Measurements from ENCODE around the gene ROR1. TPM values are rescaled to one million over a fixed set of nuclear protein-coding genes. Genes with fewer than 3 reads are reported as not detected.

The ROR1 gene
- total RNA-seq, 2 experiments from 2014 or later = 0.10 to 0.14 TPM

DNA sequence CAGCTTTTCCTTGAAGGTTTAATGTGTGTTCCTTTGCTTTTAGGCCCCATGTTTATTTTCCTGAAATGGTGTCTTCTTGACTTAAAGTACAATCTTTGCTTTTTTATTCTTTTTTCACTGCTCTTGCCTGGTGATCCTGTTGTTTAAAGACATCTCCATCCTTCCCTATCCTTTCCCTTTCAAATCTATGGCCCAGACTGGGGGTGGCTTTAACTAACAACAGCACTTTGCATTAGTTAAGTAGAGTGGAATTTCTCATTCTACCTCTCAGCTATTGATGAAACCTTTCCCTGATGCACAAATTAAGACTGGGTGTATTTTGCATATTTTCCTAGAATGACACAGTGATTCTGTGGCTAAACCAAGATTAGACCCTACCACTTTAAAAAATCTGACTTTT is 84.3 kb downstream of the ROR1 start:
- peaks cover 2% of the 10 kb centered on the region for H3K36me3 Mint-ChIP-seq (ENCODE audit: low read depth)

DNA sequence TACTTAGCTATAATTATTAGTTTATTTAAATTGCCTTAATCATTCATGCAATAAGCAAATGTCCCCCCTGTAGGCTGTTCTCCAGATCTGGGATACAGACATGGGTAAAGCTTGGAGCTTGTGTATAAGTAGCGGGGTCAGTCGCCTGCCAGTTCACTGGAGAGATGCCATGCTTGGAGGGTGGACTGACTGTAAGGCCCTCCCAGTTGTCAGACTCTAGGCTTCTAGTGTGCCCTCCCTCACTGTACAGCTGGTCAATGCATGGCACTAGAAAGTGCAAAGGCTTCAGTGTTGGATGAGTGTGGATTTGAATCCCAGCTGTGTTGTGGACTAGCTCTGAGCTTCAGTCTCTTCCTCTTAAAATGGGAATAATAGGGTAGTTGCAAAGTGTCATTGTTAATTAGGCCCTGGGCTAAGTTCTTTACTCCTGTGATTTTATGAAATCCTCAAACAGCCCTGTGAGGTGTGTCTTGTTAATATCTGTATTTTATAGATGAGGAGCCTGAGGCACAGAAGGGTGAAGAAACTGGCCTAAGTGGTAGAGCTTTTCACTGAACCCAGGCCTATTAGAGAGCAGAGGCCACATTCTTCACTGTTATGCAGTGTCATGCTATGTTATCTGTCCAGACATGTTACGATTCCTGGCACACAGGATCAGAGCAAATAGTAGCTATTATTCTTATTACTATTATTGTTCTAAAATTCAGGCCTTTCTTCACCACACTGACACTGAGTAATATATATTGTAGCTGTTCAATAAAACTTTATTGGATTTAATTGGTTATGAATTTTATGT is 85.9 kb downstream of the ROR1 start:
- no peak overlapping the region for H3K27ac Mint-ChIP-seq
- H3K27me3 Mint-ChIP-seq (ENCODE audit: low read depth) = peaks cover 7% of the 10 kb centered on the region
- intact Hi-C loops (cut with micrococcal nuclease) = no loop called here
- peaks cover 2% of the 10 kb centered on the region for H3K36me3 Mint-ChIP-seq (ENCODE audit: low read depth)
- DNase-seq = no peak
- no peak overlapping the region for H3K4me3 Mint-ChIP-seq
- CTCF ChIA-PET = interaction anchor here (0.6 to 0.7 kb wide), 2 partner anchors 51 to 1865 kb away, joined by 3 to 8 read pairs; no protein-coding TSS in a partner anchor
- H3K9me3 Mint-ChIP-seq = peaks cover 16% of the 10 kb centered on the region
- H3K4me1 Mint-ChIP-seq (ENCODE audit: low read depth) = no peaks in the 10 kb centered on the region

More for the DNA sequence above, 84.3 kb downstream of the ROR1 start:
- intact Hi-C loops (cut with micrococcal nuclease) = no loop called here
- H3K4me3 Mint-ChIP-seq = no peak overlapping the region
- CTCF ChIA-PET = no interaction called here
- H3K27ac Mint-ChIP-seq = no peak overlapping the region
- no peak for DNase-seq
- peaks cover 16% of the 10 kb centered on the region for H3K9me3 Mint-ChIP-seq
- H3K27me3 Mint-ChIP-seq (ENCODE audit: low read depth) = peaks cover 7% of the 10 kb centered on the region
- H3K4me1 Mint-ChIP-seq (ENCODE audit: low read depth) = no peaks in the 10 kb centered on the region

DNA sequence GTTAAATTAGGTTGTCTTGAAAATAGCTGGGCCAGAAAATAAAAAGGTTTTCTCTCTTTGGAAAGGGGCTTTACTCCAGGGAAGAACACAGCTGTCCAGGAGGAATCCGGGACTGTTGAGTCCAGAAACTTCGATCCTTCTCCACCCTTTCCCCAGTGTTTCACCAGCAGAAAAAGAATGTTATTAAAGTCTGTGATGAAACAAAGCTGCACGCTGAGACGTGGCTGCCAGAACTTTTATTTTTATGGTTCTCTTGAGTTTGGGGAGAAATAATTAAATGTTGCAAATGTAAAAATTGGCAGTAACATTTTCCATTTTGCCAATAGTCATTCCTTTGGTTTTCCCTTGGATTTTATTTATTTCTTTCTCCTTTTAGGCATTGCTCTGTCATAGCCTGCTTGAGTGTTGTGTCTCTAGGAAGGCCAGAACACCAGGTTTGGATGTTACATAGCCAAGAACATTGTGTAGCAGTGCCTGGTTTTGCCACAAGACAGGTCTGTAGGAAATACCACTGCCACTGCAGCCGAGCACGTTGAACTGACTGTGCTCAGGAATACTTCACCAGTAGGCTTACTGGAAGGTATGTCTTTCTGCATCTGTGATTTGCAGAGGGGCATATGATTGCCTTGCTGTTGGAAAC is 87.4 kb downstream of the ROR1 start:
- Mint-ChIP-seq H3K27me3 (ENCODE audit: low read depth) (peaks cover 5% of the 10 kb centered on the region), H3K4me3 (no peak overlapping the region), H3K36me3 (ENCODE audit: low read depth) (peaks cover 2% of the 10 kb centered on the region), H3K27ac (no peak overlapping the region), H3K9me3 (peaks cover 7% of the 10 kb centered on the region), H3K4me1 (ENCODE audit: low read depth) (no peaks in the 10 kb centered on the region)
- CTCF ChIA-PET = no interaction called here
- DNase-seq = no peak
- intact Hi-C loops (cut with micrococcal nuclease) = no loop called here

DNA sequence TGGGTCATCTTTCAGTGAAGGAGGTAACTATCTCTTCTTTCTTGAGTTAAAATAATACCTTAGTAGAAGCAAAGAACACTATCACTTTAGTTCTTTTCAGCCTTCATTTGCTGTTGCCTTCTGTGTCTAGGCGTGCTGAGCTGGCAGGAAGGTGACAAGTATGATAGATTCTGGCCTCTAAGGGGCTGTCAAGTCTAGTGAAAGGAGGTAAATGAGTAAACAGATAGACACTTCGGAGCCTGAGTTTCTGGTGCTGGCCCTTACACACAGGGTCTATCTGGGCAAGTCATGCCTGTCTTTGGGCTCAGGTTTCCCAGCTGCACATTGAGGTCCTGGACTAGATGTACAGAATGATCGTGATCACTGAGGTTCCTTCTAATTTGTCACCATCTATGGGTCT is 89.3 kb downstream of the ROR1 start:
- intact Hi-C loops (cut with micrococcal nuclease) = no loop called here
- Mint-ChIP-seq H3K27ac (no peak overlapping the region), H3K4me1 (ENCODE audit: low read depth) (no peaks in the 10 kb centered on the region), H3K27me3 (ENCODE audit: low read depth) (peaks cover 2% of the 10 kb centered on the region), H3K9me3 (no peaks in the 10 kb centered on the region), H3K36me3 (ENCODE audit: low read depth) (no peaks in the 10 kb centered on the region), H3K4me3 (no peak overlapping the region)
- DNase-seq = no peak
- CTCF ChIA-PET = no interaction called here

DNA sequence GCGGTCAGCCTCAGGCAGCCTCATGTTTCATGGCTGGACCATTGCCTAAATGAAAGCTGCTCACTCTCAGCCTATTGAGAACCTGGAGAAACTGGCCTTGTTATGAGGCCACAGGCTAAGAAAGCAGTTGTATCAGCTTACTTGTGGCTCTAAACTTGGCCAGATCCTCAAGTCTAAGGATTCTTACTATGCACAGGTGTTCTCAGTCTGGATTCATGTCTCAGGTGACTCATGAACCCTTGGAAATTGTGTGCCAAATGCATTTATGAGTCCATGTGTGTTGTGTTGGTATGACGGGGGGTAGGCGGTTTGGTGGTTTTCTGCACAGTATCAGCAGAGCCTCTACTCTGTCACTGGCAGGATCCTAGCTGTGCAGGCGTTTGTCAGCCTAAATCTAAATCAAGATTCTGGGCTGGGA is 90.4 kb downstream of the ROR1 start:
- no peaks in the 10 kb centered on the region for H3K36me3 Mint-ChIP-seq (ENCODE audit: low read depth)
- no peak overlapping the region for H3K27ac Mint-ChIP-seq
- H3K4me3 Mint-ChIP-seq = no peak overlapping the region
- DNase-seq = no peak
- H3K9me3 Mint-ChIP-seq = no peaks in the 10 kb centered on the region
- intact Hi-C loops (cut with micrococcal nuclease) = no loop called here
- peaks cover 2% of the 10 kb centered on the region for H3K27me3 Mint-ChIP-seq (ENCODE audit: low read depth)
- no peaks in the 10 kb centered on the region for H3K4me1 Mint-ChIP-seq (ENCODE audit: low read depth)
- CTCF ChIA-PET = interaction anchor here (0.6 kb wide), 3 partner anchors 19 to 546 kb away, joined by 3 to 4 read pairs (median 3); no protein-coding TSS in a partner anchor

DNA sequence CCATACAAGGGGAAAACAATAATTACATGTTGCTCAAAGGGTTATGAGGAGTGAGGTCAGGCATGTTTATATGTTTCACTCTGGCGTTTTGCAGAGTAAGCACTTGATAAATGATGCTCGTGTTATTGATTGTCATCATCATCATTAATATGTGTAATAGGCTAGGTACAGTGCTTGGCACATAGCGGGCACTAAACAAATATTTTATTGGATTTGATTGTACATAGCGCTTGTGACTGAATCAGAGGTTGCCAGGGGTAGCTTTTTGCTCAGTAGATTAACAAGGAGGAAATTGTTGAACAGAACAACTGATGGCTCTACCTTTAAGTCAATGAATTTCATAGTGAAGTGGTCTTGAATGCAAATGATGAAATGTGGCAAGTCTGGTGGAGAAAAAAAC is 91.7 kb downstream of the ROR1 start:
- DNase-seq = no peak
- peaks cover 2% of the 10 kb centered on the region for H3K27me3 Mint-ChIP-seq (ENCODE audit: low read depth)

DNA sequence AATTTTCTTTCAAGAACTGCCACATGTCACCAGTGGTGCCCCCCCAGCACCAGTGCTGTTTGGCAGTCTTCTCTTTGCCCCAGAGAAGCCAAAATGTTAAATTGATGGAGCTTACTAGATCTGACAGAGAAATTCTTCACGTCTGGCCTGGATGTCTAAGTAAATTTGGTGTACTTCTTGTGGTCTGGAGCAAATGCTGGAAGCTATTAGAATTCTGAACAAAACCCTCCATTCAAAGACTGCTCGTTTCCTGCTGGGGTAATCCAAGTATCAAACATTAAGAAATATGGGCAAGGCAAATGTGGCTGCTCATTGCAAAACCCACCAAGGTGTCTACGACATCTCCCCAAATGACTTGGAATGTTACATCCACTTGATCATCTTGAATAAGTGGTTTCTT is 92.3 kb downstream of the ROR1 start:
- CTCF ChIA-PET = no interaction called here
- intact Hi-C loops (cut with micrococcal nuclease) = no loop called here
- H3K9me3 Mint-ChIP-seq = no peaks in the 10 kb centered on the region
- no peak for DNase-seq
- no peaks in the 10 kb centered on the region for H3K27me3 Mint-ChIP-seq (ENCODE audit: low read depth)
- no peak overlapping the region for H3K27ac Mint-ChIP-seq
- no peaks in the 10 kb centered on the region for H3K4me1 Mint-ChIP-seq (ENCODE audit: low read depth)
- no peaks in the 10 kb centered on the region for H3K36me3 Mint-ChIP-seq (ENCODE audit: low read depth)
- no peak overlapping the region for H3K4me3 Mint-ChIP-seq

More for the DNA sequence above, 91.7 kb downstream of the ROR1 start:
- Mint-ChIP-seq H3K36me3 (ENCODE audit: low read depth) (no peaks in the 10 kb centered on the region), H3K27ac (no peak overlapping the region), H3K4me3 (no peak overlapping the region), H3K9me3 (no peaks in the 10 kb centered on the region), H3K4me1 (ENCODE audit: low read depth) (no peaks in the 10 kb centered on the region)
- CTCF ChIA-PET = no interaction called here
- intact Hi-C loops (cut with micrococcal nuclease) = no loop called here

DNA sequence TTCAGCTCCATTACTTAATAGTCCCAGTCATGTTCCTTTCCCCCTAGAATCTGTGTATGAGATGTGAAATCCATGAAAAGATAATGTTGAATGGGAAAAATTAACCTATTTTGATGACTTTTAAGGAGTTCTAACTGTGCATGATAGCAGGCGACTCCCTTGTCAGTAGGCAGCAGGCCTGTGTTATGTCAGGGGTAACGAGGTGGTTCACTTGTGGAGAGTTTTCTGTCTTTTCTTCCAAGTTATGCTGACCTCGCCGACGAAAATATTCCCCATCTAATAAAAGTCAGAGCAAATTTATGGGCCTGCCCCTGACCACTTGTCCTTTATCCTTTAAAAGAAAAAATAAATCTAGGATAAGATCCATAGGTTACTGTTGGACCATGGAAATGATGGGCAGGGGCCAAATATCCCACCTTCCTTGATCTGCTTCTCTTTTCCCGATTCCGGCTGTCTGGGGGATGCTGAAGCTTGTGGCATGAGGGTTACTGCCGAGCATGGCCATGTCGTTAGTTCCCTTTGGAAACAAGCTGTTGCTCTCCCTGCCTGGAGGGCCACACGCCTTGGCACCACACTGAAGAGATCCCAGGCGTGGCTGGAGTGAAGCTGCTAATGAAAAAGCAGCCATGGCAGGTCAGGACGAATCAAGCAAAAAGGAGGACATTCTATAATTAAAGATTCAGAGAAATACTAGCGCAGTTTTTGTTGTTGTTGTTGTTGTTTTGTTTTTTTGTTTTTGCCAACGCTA is 93.8 kb downstream of the ROR1 start:
- Mint-ChIP-seq H3K4me1 (ENCODE audit: low read depth) (no peaks in the 10 kb centered on the region), H3K36me3 (ENCODE audit: low read depth) (no peaks in the 10 kb centered on the region), H3K9me3 (no peaks in the 10 kb centered on the region), H3K27me3 (ENCODE audit: low read depth) (no peaks in the 10 kb centered on the region), H3K27ac (no peak overlapping the region), H3K4me3 (no peak overlapping the region)
- no peak for DNase-seq
- CTCF ChIA-PET = no interaction called here
- intact Hi-C loops (cut with micrococcal nuclease) = no loop called here

DNA sequence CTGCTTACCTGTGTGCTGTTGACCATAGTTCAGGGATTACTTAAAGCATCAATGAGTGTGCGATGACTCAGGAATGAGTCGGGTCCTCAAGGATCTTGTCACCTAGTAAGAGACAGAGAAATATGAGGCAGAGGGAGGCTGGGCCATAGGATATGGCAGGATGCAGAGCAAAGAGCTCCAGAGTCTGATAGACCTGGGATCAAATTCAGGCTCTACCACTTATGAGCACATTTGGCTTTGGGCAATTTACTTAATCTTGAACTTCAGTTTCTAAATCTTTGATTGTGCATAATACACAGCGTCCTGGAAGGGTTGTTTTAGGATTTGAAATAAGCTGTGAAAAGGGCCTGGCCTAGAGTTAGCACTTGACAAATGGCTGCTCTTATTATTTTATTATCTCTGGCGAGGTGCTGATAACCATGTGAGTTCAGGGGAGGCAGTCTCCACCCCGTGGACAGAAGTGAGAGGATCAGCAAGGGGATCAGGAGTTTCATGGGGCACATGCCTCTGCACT is 94.5 kb downstream of the ROR1 start:
- intact Hi-C loops (cut with micrococcal nuclease) = no loop called here
- CTCF ChIA-PET = no interaction called here
- Mint-ChIP-seq H3K27ac (no peak overlapping the region), H3K36me3 (ENCODE audit: low read depth) (no peaks in the 10 kb centered on the region), H3K27me3 (ENCODE audit: low read depth) (peaks cover 2% of the 10 kb centered on the region), H3K9me3 (no peaks in the 10 kb centered on the region), H3K4me1 (ENCODE audit: low read depth) (no peaks in the 10 kb centered on the region), H3K4me3 (no peak overlapping the region)
- DNase-seq = peak; percentile 13

DNA sequence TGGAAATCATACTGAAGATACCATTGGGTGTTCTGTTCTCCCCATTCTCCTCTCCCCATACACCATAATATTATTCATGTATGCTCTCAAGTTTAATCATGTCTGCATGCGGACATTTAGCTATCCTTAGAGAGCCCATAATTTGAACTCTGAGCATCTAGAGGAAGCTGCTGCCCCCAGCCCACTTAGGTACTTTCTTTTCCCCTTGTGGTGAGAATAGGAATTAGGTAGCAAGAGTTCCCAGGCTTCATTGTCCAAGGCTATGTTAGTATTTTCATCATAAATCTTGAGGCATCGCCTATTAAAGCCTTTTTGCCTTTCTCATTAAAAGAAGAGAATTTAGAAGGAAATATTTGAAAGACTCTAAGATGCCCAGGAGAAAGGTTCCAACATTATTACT is 96.3 kb downstream of the ROR1 start:
- no peak overlapping the region for H3K27ac Mint-ChIP-seq
- no peaks in the 10 kb centered on the region for H3K36me3 Mint-ChIP-seq (ENCODE audit: low read depth)
- peaks cover 2% of the 10 kb centered on the region for H3K27me3 Mint-ChIP-seq (ENCODE audit: low read depth)
- DNase-seq = no peak
- intact Hi-C loops (cut with micrococcal nuclease) = no loop called here
- CTCF ChIA-PET = no interaction called here
- no peaks in the 10 kb centered on the region for H3K9me3 Mint-ChIP-seq
- H3K4me1 Mint-ChIP-seq (ENCODE audit: low read depth) = no peaks in the 10 kb centered on the region
- H3K4me3 Mint-ChIP-seq = no peak overlapping the region

DNA sequence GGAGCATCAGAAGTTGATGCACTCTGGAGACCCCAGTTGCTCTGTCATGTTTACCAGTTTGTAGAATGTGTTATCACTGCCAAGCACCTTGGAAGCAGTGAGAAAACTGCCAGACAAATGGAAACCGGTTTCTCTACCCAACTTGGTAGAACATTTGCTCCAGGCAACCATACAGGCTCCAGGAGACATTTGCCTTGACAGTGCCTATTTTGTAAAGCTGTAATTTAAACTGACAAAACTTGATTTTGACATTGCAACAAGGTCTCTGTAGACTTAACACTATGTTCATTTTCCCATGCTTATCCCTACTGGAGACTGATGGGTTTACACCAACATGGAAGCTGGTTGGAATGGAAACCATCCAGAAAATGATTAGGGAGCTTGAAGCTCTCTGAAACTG is 97.6 kb downstream of the ROR1 start:
- no peak for DNase-seq
- H3K27me3 Mint-ChIP-seq (ENCODE audit: low read depth) = peaks cover 2% of the 10 kb centered on the region
- H3K9me3 Mint-ChIP-seq = no peaks in the 10 kb centered on the region
- CTCF ChIA-PET = no interaction called here
- no peak overlapping the region for H3K4me3 Mint-ChIP-seq
- no peaks in the 10 kb centered on the region for H3K4me1 Mint-ChIP-seq (ENCODE audit: low read depth)
- no peaks in the 10 kb centered on the region for H3K36me3 Mint-ChIP-seq (ENCODE audit: low read depth)
- no peak overlapping the region for H3K27ac Mint-ChIP-seq
- intact Hi-C loops (cut with micrococcal nuclease) = no loop called here

DNA sequence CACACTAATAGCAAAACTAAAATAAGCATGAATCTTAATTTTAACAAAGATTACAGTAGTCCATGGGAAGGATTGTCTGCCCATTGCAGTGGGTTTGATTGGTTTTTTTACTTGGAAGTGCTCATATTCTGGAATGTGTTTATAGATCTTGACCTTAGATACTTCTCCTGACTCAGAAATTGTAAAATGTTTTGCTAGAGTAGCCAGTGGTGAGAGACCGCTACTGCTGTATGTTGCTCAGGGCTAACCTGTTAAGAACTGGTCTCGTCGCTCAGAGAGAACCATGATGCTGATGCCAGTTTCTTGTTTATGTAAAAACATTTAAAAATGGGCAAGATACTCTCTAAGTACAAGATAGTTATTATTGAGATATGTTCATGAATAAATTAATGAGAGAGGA is 99.9 kb downstream of the ROR1 start:
- H3K4me3 Mint-ChIP-seq = no peak overlapping the region
- CTCF ChIA-PET = no interaction called here
- no peaks in the 10 kb centered on the region for H3K36me3 Mint-ChIP-seq (ENCODE audit: low read depth)
- H3K4me1 Mint-ChIP-seq (ENCODE audit: low read depth) = no peaks in the 10 kb centered on the region
- peaks cover 5% of the 10 kb centered on the region for H3K27me3 Mint-ChIP-seq (ENCODE audit: low read depth)
- no peak overlapping the region for H3K27ac Mint-ChIP-seq
- no peak for DNase-seq
- intact Hi-C loops (cut with micrococcal nuclease) = no loop called here
- no peaks in the 10 kb centered on the region for H3K9me3 Mint-ChIP-seq

Measured in activated naive CD4-positive, alpha-beta T cell treated with anti-CD3 and anti-CD28 coated beads for 36 hours (primary cell).